OCI-LY7 (cell line): ENCODE data around the gene PPP1R11. TPM values are rescaled to one million over a fixed set of nuclear protein-coding genes. Genes with fewer than 3 reads are reported as not detected.

Experiments
- BruUV-seq: library from RNA; stranded (reverse); fragments of 400-500 nt; replicated peaks from 2 replicates; lab custom pipeline; 2021; lab: Mats Ljungman, UMichigan
- CTCF ChIA-PET: fragments of 300-600 bp; sonication (Branson Sonifier 250); formaldehyde crosslinking; loops from one replicate; lab custom pipeline; 2022; ENCODE audit warnings: antibody characterized with exemption; ENCODE audit not compliant: unreplicated experiment; lab: Charles Lee
- POLR2A ChIA-PET: fragments of 300-600 bp; sonication (Branson Sonifier 250); formaldehyde crosslinking; loops from one replicate; lab custom pipeline; 2022; ENCODE audit warnings: antibody characterized with exemption; lab: Charles Lee
- DNase-seq: peaks from one replicate; pipeline ENCODE4 v3.0.0-alpha.2; 2015; ENCODE audit warnings: low spot score
- H2AFZ ChIP-seq: fragments of 200-600 bp; sonication (generic), shearing (Covaris generic); 2 replicates; pipeline ENCODE4 v1.6.1; 2014; ENCODE audit warnings: mild to moderate bottlenecking, antibody characterized with exemption, low read length, moderate library complexity
- H3K27ac ChIP-seq: fragments of 200-600 bp; sonication (generic); 2 replicates; pipeline ENCODE4 v1.5.1; 2014; ENCODE audit warnings: mixed run types, low read depth, mild to moderate bottlenecking, moderate library complexity, low read length, inconsistent platforms; ENCODE audit not compliant: poor library complexity, severe bottlenecking
- H3K36me3 ChIP-seq: fragments of 200-600 bp; sonication (generic); 2 replicates; pipeline ENCODE4 v1.6.1; 2014; ENCODE audit warnings: mild to moderate bottlenecking, antibody characterized with exemption, low read length, moderate library complexity, mixed read lengths; ENCODE audit not compliant: insufficient read depth
- H3K4me1 ChIP-seq: fragments of 200-600 bp; sonication (generic); 2 replicates; pipeline ENCODE4 v1.5.1; 2014; ENCODE audit warnings: mild to moderate bottlenecking, low read length; ENCODE audit not compliant: insufficient read depth, poor library complexity, severe bottlenecking
- H3K4me2 ChIP-seq: fragments of 200-600 bp; sonication (generic); 2 replicates; pipeline ENCODE4 v1.6.1; 2014; ENCODE audit warnings: mild to moderate bottlenecking, low read length
- H3K4me3 ChIP-seq: fragments of 200-600 bp; sonication (generic); 2 replicates; pipeline ENCODE4 v1.5.1; 2014; ENCODE audit warnings: mild to moderate bottlenecking, low read depth, low read length; ENCODE audit not compliant: poor library complexity, severe bottlenecking
- H3K79me2 ChIP-seq: fragments of 200-600 bp; sonication (generic); 2 replicates; pipeline ENCODE4 v1.6.1; 2016; ENCODE audit warnings: low read depth, mild to moderate bottlenecking, low read length, moderate library complexity, mixed read lengths; ENCODE audit not compliant: insufficient read depth
- H3K9me2 ChIP-seq: fragments of 200-600 bp; sonication (generic); 2 replicates; pipeline ENCODE4 v1.6.1; 2016; ENCODE audit warnings: mild to moderate bottlenecking, low read length, mixed read lengths; ENCODE audit not compliant: insufficient read depth
- H3K9me3 ChIP-seq: fragments of 200-600 bp; sonication (generic); 2 replicates; pipeline ENCODE4 v1.6.1; 2014; ENCODE audit warnings: mild to moderate bottlenecking, mixed run types, low read length, mixed read lengths
- H4K20me1 ChIP-seq: fragments of 200-600 bp; sonication (generic); 2 replicates; pipeline ENCODE4 v1.6.1; 2014; ENCODE audit warnings: mild to moderate bottlenecking, antibody characterized with exemption, low read length, moderate library complexity, mixed read lengths; ENCODE audit not compliant: insufficient read depth
- EZH2phosphoT487 ChIP-seq: fragments of 200-600 bp; sonication (generic); IDR thresholded peaks from 2 replicates; pipeline ENCODE4 v1.6.1; 2018; ENCODE audit warnings: low read depth, borderline replicate concordance, mild to moderate bottlenecking, mixed run types, antibody characterized with exemption, low read length, moderate library complexity, mixed read lengths
- intact Hi-C: fragments of 100-400 bp; cut with micrococcal nuclease; formaldehyde crosslinking; loops from one replicate; pipeline ENCODE4 v1.10.0; 2022; ENCODE audit not compliant: unreplicated experiment
- total RNA-seq, 2 experiments: library from RNA; depleted of rRNA in 1 of 2; stranded (reverse); fragments of >200 nt in 1 of 2; shearing (Covaris generic) in 1 of 2; gene quantifications; 2 replicates each; pipeline ENCODE4 v1.2.3, GENCODE V29; 2014 to 2022
- TF ChIP-seq, protein P1 (sequence below): fragments of 200-600 bp; sonication (generic); conservative IDR thresholded peaks from 2 replicates; pipeline ENCODE4 v1.5.1; 2014; ENCODE audit warnings: mild to moderate bottlenecking, antibody characterized with exemption, low read length, moderate library complexity, mixed read lengths

PPP1R11 gene
- total RNA-seq, 2 experiments from 2014 or later, result 30.6 to 36.5 TPM

DNA sequence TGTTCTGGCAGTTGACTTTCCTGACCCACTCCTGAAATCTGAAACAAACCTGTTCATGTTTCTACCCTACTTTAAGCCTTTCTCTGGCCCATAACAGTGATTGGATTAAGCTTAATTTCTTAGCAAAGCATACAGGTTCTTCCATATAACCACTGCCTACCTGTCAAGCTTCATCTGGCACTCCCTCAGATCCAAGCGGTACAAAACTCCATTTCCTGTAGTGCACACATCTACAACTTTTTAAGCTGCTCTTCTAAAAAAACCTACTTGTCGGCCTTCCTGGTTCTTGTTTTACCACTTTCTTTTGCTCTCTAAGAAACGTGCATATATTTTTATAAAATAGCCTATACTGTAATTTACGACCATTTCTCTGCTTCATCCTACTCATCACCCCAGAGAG, 916 bp upstream of the PPP1R11 start:
- ChIA-PET CTCF (interaction anchor here (0.5 to 1.0 kb wide), 2 partner anchors 28 to 49 kb away, joined by 3 read pairs; no protein-coding TSS in a partner anchor), POLR2A (interaction anchor here (0.6 to 1.6 kb wide), 9 partner anchors 9 to 1671 kb away, joined by 3 to 6 read pairs (median 3); partner anchors contain the start of gene TRIM39)
- Histone ChIP-seq H2AFZ (peak overlapping the region; percentile 76; the same call in 1 of the 2 replicates), H3K9me3 (no peaks in the 10 kb centered on the region), H3K4me3 (peak overlapping the region; percentile 77), H3K36me3 (peaks cover 25% of the 10 kb centered on the region), H3K4me1 (peaks cover 35% of the 10 kb centered on the region), H3K9me2 (no peaks in the 10 kb centered on the region), H3K4me2 (peak overlapping the region; percentile 80), H3K27ac (peak overlapping the region; percentile 83), H3K79me2 (peaks cover 50% of the 10 kb centered on the region; the same call in 1 of the 2 replicates), H4K20me1 (no peaks in the 10 kb centered on the region)
- BruUV-seq, result no TSS peak
- intact Hi-C loops, result loop anchor here (2.0 to 10.0 kb wide), 4 partner anchors 101 to 1921 kb away; partner anchors contain the start of genes RPP21 and ZKSCAN8
- TF ChIP-seq, protein P1, sequence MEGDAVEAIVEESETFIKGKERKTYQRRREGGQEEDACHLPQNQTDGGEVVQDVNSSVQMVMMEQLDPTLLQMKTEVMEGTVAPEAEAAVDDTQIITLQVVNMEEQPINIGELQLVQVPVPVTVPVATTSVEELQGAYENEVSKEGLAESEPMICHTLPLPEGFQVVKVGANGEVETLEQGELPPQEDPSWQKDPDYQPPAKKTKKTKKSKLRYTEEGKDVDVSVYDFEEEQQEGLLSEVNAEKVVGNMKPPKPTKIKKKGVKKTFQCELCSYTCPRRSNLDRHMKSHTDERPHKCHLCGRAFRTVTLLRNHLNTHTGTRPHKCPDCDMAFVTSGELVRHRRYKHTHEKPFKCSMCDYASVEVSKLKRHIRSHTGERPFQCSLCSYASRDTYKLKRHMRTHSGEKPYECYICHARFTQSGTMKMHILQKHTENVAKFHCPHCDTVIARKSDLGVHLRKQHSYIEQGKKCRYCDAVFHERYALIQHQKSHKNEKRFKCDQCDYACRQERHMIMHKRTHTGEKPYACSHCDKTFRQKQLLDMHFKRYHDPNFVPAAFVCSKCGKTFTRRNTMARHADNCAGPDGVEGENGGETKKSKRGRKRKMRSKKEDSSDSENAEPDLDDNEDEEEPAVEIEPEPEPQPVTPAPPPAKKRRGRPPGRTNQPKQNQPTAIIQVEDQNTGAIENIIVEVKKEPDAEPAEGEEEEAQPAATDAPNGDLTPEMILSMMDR, result no peak
- no peak for TF ChIP-seq EZH2phosphoT487
- peak; percentile 22 for DNase-seq

DNA sequence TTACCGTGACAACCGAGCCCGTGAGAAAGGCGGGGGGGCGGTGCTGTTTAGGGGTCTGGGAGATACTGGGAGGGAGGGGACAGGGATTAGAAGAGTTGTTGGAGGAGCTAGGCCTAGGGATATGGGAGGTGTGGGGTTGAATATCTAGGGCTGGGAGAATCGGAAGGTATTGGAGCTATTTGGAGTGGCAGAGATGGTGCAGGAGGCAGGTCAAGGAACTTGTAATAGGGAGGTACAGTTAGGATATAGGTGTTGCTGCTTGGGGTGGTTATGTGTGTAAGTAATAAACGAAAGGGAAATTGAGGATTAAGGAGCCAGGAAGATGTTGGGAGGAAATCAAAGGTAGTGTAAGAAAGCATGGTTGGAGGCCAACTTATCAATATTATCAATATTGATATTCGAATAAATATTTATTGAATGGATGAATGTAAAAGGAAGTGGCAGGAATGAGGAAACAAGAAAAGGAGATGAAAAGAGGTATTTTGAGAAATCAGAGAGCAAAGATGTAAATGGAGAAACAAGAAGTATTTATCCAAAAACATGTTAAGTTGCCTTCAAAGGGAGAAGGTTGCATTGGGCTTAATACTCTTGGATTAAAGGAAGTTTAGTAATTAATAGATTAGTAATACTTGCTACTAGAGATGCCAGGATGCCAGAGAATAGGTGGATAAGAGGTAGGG, 602 bp downstream of the PPP1R11 start:
- no peaks in the 10 kb centered on the region for H3K9me2 ChIP-seq
- BruUV-seq, result no TSS peak
- peak overlapping the region; percentile 79 for H3K4me2 ChIP-seq
- DNase-seq, result no peak
- peaks cover 35% of the 10 kb centered on the region; the same call in 1 of the 2 replicates for H3K79me2 ChIP-seq
- intact Hi-C loops, result loop anchor here (2.0 to 10.0 kb wide), 4 partner anchors 103 to 1923 kb away; partner anchors contain the start of genes RPP21 and ZKSCAN8
- ChIA-PET POLR2A (interaction anchor here (0.5 kb wide), 1 partner anchor 87 kb away, joined by 3 read pairs; no protein-coding TSS in a partner anchor), CTCF (no interaction called here)
- H3K9me3 ChIP-seq, result no peaks in the 10 kb centered on the region
- H3K4me3 ChIP-seq, result peak overlapping the region; percentile 77
- no peaks in the 10 kb centered on the region for H4K20me1 ChIP-seq
- H3K36me3 ChIP-seq, result peaks cover 25% of the 10 kb centered on the region
- peak overlapping the region; percentile 37 for H3K27ac ChIP-seq
- TF ChIP-seq EZH2phosphoT487, result no peak
- TF ChIP-seq, protein P1, result no peak
- peaks cover 28% of the 10 kb centered on the region for H3K4me1 ChIP-seq
- H2AFZ ChIP-seq, result peak overlapping the region; percentile 49; the same call in 1 of the 2 replicates
